Measurements from ENCODE around the gene RIBC2.
"Not testable (repeated sequence)": the region's sequence is repeated elsewhere in the genome, so short reads cannot be mapped to it uniquely, and the experiment has no call there.

The RIBC2 gene

DNA sequence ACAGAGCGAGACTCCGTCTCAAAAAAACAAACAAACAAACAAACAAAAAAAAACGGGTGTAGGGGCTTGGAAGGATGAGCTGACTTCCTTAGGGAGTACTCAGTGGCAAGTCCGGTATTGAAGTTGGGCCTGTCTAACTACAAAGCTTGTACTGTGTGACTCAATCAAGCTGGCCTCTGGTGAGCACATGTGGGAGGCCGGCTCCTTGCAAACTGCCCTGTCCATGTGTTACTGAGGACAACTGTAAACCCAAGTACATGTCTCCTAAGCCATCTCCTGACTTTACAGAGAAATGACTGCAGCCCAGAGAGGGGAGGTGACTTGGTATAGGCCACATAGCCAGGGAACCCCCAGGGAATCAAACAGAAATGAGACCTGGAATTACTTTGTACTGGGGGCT, 11.6 kb downstream of the RIBC2 start:
- no peak for DNase-seq (ENCODE audit: low spot score)

DNA sequence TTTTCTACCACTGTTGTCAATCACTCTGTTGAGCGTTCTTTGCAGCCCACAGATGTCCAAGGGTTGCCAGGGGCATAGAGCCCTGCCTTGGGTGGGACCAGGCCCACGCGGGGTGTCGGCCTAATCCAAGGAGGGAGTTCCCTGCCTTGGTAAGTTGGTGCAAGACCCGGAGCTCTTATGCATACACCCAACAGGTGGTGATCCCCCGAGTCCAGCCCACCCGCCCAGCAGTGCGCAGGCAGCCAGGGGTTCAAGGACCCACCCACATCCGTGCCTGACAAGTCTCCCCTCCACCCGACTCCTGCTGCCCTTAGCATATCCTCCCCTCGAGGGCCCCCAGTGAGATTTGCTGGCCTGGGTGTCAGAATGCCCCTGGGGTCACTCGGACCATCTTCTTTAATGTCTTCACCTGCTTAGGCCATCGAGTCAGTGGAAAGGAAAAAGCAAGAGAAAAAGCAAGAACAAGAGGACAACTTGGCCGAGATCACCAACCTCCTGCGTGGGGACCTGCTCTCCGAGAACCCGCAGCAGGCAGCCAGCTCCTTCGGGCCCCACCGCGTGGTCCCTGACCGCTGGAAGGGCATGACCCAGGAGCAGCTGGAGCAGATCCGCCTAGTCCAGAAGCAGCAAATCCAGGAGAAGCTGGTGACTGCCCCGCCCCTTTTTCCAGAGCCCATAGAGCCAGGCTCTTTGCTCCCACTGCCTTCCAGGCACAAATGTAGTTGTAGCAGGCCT, 12.2 kb downstream of the RIBC2 start:
- DNase-seq (ENCODE audit: low spot score): no peak

DNA sequence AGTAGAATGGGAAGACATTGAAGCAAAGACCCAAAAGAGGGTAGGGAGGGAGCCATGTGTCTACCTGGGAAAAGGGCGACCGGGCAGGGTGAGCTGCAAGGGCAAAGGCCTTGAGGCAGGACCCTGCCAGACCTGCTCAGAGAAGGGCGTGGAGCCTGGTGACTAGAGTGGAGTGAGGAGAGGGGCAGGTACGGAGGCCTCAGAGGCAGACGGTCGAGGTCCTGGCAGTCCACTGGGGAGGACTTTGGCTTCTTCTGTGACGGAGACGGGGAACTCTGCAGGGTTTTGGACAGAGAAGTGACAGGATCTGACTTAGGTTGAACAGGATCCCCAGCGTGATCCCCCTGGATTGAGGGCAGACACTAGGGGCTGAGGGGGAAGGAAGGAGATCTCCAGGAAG, 12.9 kb downstream of the RIBC2 start:
- no peak for DNase-seq (ENCODE audit: low spot score)

GRCh38 chr22:45427114-45427513, 13.6 kb downstream of the RIBC2 start:
- DNase-seq (ENCODE audit: low spot score): no peak

DNA sequence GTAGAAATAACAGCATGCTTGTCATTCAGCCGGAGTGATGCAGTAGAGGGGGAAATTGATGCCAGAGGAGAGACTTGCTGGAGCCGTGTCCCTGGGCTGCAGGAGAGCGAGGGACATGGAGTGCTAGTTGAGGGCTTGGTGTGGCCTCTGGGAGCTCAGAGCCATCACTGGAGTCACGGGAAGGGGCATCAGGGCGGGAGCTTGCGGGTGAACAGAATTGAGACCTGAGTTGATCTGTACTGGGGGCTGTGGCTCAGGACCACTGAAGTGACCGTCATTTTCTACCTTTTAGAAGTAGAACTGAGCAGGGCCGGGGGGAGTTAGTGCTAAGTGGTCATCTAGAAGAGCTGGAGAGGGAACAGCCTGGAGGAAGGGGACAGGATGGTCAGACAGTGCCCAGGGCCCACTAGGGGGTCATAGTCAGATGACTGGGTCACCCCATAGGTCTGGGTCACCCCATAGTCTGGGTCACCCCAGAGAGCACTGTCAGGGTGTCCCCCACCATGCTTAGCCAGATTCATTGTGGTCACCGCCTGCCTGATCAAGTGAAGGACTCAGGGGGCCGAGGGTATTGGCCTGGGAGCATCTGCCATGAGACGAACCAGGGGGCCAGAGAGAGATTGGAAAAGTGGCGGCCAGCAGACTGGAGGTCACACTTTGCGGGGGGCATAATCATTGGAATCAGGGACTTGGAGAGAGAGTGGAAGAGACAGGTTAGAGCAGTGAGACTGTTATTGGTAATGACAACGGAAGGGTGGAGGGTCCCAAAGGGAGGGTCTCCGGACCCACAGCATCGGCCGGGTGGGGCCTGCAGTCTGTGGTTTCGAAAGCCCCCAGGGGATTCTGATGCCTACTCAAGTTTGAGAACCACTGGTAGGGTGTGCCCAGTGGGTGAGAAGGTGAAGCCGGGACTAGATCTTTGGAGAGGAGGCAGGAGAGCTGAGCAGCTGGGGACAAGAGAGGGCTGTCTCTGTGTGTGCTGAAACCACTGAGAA, 15.2 kb downstream of the RIBC2 start:
- DNase-seq (ENCODE audit: low spot score): no peak

- no peak for DNase-seq (ENCODE audit: low spot score)
These were observed 15.9 kb downstream of the RIBC2 start for GRCh38 chr22:45429424-45429823.

- no peak for DNase-seq (ENCODE audit: low spot score)
These were observed 16.7 kb downstream of the RIBC2 start for GRCh38 chr22:45429981-45430775.

DNA sequence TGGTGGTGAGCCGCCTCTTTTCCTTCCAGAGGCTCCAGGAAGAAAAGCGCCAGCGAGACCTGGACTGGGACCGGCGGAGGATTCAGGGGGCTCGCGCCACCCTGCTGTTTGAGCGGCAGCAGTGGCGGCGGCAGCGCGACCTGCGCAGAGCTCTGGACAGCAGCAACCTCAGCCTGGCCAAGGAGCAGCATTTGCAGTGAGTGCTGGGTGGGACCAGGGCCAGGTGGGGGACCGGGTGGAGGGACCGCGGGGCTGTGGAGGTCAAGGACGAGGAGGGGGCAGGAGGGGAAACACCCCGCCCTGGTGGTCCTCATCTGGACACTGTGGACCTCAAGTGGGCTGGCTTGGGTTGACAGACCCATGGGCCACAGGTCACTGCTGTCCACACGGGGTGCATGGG, 17.4 kb downstream of the RIBC2 start:
- DNase-seq (ENCODE audit: low spot score): no peak

- DNase-seq (ENCODE audit: low spot score): no peak
These were observed 21.5 kb downstream of the RIBC2 start for GRCh38 chr22:45434981-45435380.

- DNase-seq (ENCODE audit: low spot score): peak; percentile 88
These were observed 22.1 kb downstream of the RIBC2 start for GRCh38 chr22:45435544-45436139.

DNA sequence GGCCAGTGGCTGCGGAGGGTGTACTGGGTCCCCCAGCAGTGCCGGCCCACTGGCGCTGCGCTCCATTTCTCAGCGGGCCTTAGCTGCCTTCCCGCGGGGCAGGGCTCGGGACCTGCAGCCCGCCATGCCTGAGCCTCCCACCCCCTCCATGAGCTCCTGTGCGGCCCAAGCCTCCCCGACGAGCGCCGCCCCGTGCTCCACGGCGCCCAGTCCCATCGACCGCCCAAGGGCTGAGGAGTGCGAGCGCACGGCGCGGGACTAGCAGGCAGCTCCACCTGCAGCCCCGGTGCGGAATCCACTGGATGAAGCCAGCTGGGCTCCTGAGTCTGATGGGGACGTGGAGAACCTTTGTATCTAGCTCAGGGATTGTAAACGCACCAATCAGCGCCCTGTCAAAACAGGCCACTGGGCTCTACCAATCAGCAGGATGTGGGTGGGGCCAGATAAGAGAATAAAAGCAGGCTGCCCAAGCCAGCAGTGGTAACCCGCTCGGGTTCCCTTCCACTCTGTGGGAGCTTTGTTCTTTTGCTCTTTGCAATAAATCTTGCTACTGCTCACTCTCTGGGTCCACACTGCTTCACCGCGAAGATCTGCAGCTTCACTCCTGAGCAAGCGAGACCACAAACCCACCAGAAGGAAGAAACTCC, 23.5 kb downstream of the RIBC2 start:
- not testable (repeated sequence) for DNase-seq (ENCODE audit: low spot score)

- no peak for DNase-seq (ENCODE audit: low spot score)
These were observed 24.8 kb downstream of the RIBC2 start for GRCh38 chr22:45438336-45438735.

- DNase-seq (ENCODE audit: low spot score): not testable (repeated sequence)
These were observed 27.2 kb downstream of the RIBC2 start for GRCh38 chr22:45440688-45441087.

DNA sequence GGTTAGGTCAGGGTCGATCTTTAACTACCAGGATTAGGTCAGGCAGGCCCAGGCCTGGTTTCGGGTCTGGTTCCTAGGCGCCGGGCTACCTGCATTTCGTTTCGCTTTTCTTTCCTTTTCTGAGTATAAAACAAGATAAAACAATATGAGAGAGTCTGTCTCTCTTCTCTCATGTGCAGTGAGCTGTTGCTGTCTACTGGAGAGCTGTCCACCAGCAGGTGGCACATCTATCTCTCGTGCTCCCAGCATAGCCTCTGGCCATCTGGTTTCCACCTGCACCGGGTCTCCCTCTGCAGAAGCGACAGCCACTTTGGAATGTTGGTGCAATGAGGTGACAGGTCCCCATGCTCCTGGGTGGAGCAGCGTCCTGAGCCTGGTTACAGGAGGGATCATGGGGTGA, 27.6 kb downstream of the RIBC2 start:
- DNase-seq (ENCODE audit: low spot score): no peak

- no peak for DNase-seq (ENCODE audit: low spot score)
These were observed 28.6 kb downstream of the RIBC2 start for GRCh38 chr22:45442116-45442515.

- no peak for DNase-seq (ENCODE audit: low spot score)
These were observed 30.7 kb downstream of the RIBC2 start for GRCh38 chr22:45444168-45444567.

GRCh38 chr22:45445031-45445710, 31.7 kb downstream of the RIBC2 start:
- no peak for DNase-seq (ENCODE audit: low spot score)

- DNase-seq (ENCODE audit: low spot score): no peak
These were observed 32.7 kb downstream of the RIBC2 start for GRCh38 chr22:45446216-45446615.

DNA sequence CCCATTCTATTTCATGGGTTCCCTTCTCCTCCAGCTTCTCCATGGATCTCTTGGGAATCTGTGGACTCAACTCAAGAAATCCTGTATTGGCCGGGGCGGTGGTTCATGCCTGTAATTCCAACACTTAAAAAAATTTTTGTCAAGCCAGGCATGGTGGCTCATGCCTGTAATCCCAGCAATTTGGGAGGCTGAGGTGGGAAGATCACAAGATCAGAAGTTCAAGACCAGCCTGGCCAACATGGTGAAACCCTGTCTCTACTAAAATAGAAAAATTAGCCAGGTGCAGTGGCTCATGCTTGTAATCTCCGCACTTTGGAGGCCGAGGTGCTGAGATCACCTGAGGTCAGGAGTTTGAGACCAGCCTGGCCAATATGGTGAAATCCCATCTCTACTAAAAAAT, 34.1 kb downstream of the RIBC2 start:
- not testable (repeated sequence) for DNase-seq (ENCODE audit: low spot score)

DNA sequence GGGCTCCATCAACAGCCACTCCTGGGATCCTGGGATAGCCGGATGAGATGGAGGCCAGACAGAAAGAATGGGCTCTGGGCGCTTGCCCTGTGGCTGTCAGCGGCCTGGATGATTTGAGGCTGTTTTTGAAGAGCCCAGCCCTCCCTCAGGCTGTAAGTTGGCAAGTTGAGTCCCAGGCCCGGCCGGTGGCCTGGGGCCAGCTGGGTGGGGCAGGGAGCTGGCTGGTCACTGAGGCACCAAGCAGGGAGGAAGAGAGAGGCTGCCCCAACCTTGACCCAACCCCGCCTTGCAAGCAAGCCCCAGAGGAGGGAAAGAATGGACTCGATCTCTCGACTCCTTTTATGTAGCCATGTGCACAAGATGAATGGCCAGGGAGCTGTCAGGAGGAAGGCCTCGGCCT, 34.9 kb downstream of the RIBC2 start:
- DNase-seq (ENCODE audit: low spot score): no peak

- DNase-seq (ENCODE audit: low spot score): not testable (repeated sequence)
These were observed 35.9 kb downstream of the RIBC2 start for GRCh38 chr22:45449442-45449841.

Data from COLO829 (cell line).